ENCODE results near the gene C1orf198.

The C1orf198 gene

GRCh38 chr1:230867903-230868735, at the start of gene C1orf198:
C1orf198 (minus strand) TSS chr1:230868521; CDS start chr1:230868512, 9 bp downstream.
- Mint-ChIP-seq H3K27me3 (peaks cover 11% of the 10 kb centered on the region), H3K36me3 (no peaks in the 10 kb centered on the region), H3K4me1 (peaks cover 23% of the 10 kb centered on the region), H3K27ac (peak within 1 kb of the TSS; percentile 77), H3K9me3 (no peaks in the 10 kb centered on the region), H3K4me3 (peak within 1 kb of the TSS; percentile 85)

- Mint-ChIP-seq H3K4me1 (peaks cover 6% of the 10 kb centered on the region), H3K27ac (no peak overlapping the region), H3K9me3 (no peaks in the 10 kb centered on the region), H3K27me3 (no peaks in the 10 kb centered on the region), H3K4me3 (no peak overlapping the region), H3K36me3 (peaks cover 4% of the 10 kb centered on the region)
Measured at GRCh38 chr1:230917284-230918135, 49.2 kb upstream of the C1orf198 start.

GRCh38 chr1:230916587-230917283, 48.4 kb upstream of the C1orf198 start:
- H3K27ac Mint-ChIP-seq, result no peak overlapping the region
- peaks cover 6% of the 10 kb centered on the region for H3K4me1 Mint-ChIP-seq
- H3K36me3 Mint-ChIP-seq, result peaks cover 6% of the 10 kb centered on the region
- H3K27me3 Mint-ChIP-seq, result no peaks in the 10 kb centered on the region
- no peaks in the 10 kb centered on the region for H3K9me3 Mint-ChIP-seq
- no peak overlapping the region for H3K4me3 Mint-ChIP-seq

GRCh38 chr1:230915078-230915477, 46.8 kb upstream of the C1orf198 start:
- Mint-ChIP-seq H3K4me1 (peaks cover 6% of the 10 kb centered on the region), H3K36me3 (peaks cover 7% of the 10 kb centered on the region), H3K27ac (no peak overlapping the region), H3K9me3 (no peaks in the 10 kb centered on the region), H3K4me3 (no peak overlapping the region), H3K27me3 (no peaks in the 10 kb centered on the region)

GRCh38 chr1:230913496-230913895, 45.2 kb upstream of the C1orf198 start:
- Mint-ChIP-seq H3K27ac (peak overlapping the region; percentile 59), H3K4me3 (no peak overlapping the region), H3K27me3 (no peaks in the 10 kb centered on the region), H3K4me1 (peaks cover 6% of the 10 kb centered on the region), H3K9me3 (no peaks in the 10 kb centered on the region), H3K36me3 (peaks cover 9% of the 10 kb centered on the region)

GRCh38 chr1:230910755-230911117, 42.4 kb upstream of the C1orf198 start:
- Mint-ChIP-seq H3K27me3 (no peaks in the 10 kb centered on the region), H3K4me3 (no peak overlapping the region), H3K36me3 (peaks cover 14% of the 10 kb centered on the region), H3K4me1 (peaks cover 6% of the 10 kb centered on the region), H3K27ac (peak overlapping the region; percentile 38), H3K9me3 (no peaks in the 10 kb centered on the region)

- Mint-ChIP-seq H3K27me3 (no peaks in the 10 kb centered on the region), H3K36me3 (peaks cover 17% of the 10 kb centered on the region), H3K4me3 (no peak overlapping the region), H3K4me1 (peaks cover 5% of the 10 kb centered on the region), H3K9me3 (no peaks in the 10 kb centered on the region), H3K27ac (peak overlapping the region; percentile 41)
Measured at GRCh38 chr1:230909974-230910754, 41.8 kb upstream of the C1orf198 start.

GRCh38 chr1:230907472-230908205, 39.3 kb upstream of the C1orf198 start:
- Mint-ChIP-seq H3K27ac (no peak overlapping the region), H3K4me3 (no peak overlapping the region)

GRCh38 chr1:230906226-230906625, 37.9 kb upstream of the C1orf198 start:
- Mint-ChIP-seq H3K36me3 (peaks cover 19% of the 10 kb centered on the region), H3K4me1 (no peaks in the 10 kb centered on the region), H3K9me3 (no peaks in the 10 kb centered on the region), H3K27me3 (no peaks in the 10 kb centered on the region), H3K27ac (no peak overlapping the region), H3K4me3 (no peak overlapping the region)

More at GRCh38 chr1:230907472-230908205, 39.3 kb upstream of the C1orf198 start:
- H3K36me3 Mint-ChIP-seq, result peaks cover 21% of the 10 kb centered on the region
- H3K27me3 Mint-ChIP-seq, result no peaks in the 10 kb centered on the region
- H3K4me1 Mint-ChIP-seq, result no peaks in the 10 kb centered on the region
- no peaks in the 10 kb centered on the region for H3K9me3 Mint-ChIP-seq

- Mint-ChIP-seq H3K27ac (no peak overlapping the region), H3K27me3 (no peaks in the 10 kb centered on the region), H3K4me1 (no peaks in the 10 kb centered on the region), H3K4me3 (no peak overlapping the region), H3K9me3 (no peaks in the 10 kb centered on the region), H3K36me3 (peaks cover 19% of the 10 kb centered on the region)
Measured at GRCh38 chr1:230905733-230906132, 37.4 kb upstream of the C1orf198 start.

GRCh38 chr1:230902349-230902923, 34.1 kb upstream of the C1orf198 start:
- no peaks in the 10 kb centered on the region for H3K4me1 Mint-ChIP-seq
- H3K4me3 Mint-ChIP-seq, result no peak overlapping the region
- H3K27me3 Mint-ChIP-seq, result no peaks in the 10 kb centered on the region
- peaks cover 14% of the 10 kb centered on the region for H3K36me3 Mint-ChIP-seq
- no peak overlapping the region for H3K27ac Mint-ChIP-seq
- no peaks in the 10 kb centered on the region for H3K9me3 Mint-ChIP-seq

- Mint-ChIP-seq H3K27ac (peak overlapping the region; percentile 8), H3K9me3 (no peaks in the 10 kb centered on the region), H3K4me1 (no peaks in the 10 kb centered on the region), H3K36me3 (peaks cover 12% of the 10 kb centered on the region), H3K27me3 (no peaks in the 10 kb centered on the region), H3K4me3 (no peak overlapping the region)
Measured at GRCh38 chr1:230901671-230902070, 33.4 kb upstream of the C1orf198 start.

GRCh38 chr1:230900984-230901383, 32.7 kb upstream of the C1orf198 start:
- H3K27me3 Mint-ChIP-seq, result no peaks in the 10 kb centered on the region
- peaks cover 10% of the 10 kb centered on the region for H3K36me3 Mint-ChIP-seq
- no peak overlapping the region for H3K27ac Mint-ChIP-seq
- H3K4me3 Mint-ChIP-seq, result no peak overlapping the region
- H3K9me3 Mint-ChIP-seq, result no peaks in the 10 kb centered on the region
- H3K4me1 Mint-ChIP-seq, result no peaks in the 10 kb centered on the region

GRCh38 chr1:230899841-230900251, 31.5 kb upstream of the C1orf198 start:
- peaks cover 6% of the 10 kb centered on the region for H3K36me3 Mint-ChIP-seq
- no peak overlapping the region for H3K4me3 Mint-ChIP-seq
- no peaks in the 10 kb centered on the region for H3K9me3 Mint-ChIP-seq
- H3K27me3 Mint-ChIP-seq, result no peaks in the 10 kb centered on the region
- no peak overlapping the region for H3K27ac Mint-ChIP-seq
- no peaks in the 10 kb centered on the region for H3K4me1 Mint-ChIP-seq
